ENCODE measurements around the gene DEFB126.
"Not testable (repeated sequence)": the region's sequence is repeated elsewhere in the genome, so short reads cannot be mapped to it uniquely, and the experiment has no call there.

Gene DEFB126, protein sequence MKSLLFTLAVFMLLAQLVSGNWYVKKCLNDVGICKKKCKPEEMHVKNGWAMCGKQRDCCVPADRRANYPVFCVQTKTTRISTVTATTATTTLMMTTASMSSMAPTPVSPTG

DNA sequence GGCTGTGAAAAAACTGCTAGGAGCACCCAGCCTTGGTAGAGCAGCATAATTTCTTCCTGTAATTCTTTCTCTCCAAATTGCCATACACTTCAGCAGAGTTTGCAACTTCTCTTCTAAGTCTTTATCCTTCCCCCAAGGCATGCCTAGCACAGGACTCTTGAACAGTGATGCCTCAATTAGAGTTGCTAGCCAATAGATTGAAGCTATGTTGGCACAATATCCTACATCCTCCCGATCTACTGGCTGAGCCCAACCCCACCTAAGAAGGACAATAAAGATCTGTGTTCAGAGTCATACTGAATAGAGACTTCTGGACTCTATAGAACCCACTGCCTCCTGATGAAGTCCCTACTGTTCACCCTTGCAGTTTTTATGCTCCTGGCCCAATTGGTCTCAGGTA lies at the start of gene DEFB126:
Gene DEFB126, plus strand, starts transcription at position 301 of the 400 bp plus-strand sequence. Its CDS starts 39 bp downstream, at position 340.
- DNase-seq: no peak

DNA sequence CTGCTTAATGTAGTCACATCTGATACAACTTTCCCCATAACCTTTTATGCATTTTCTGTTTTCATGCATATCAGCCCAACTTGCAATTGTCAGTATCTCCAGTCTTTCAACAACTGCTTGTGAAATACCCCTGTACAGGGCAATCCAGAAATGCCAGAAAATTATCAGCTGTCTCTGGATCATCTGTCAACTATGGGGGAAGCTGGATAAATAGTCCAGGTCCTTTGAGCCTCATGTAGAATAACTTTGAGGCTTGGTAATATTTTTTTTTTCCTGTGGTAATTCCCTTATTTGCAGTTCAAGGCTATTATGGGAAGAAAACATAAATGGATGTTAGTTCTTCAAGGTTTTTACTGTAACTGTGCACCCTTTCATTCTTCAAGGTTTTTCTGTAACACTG lies 48.7 kb upstream of the DEFB126 start:
- DNase-seq: no peak

DNA sequence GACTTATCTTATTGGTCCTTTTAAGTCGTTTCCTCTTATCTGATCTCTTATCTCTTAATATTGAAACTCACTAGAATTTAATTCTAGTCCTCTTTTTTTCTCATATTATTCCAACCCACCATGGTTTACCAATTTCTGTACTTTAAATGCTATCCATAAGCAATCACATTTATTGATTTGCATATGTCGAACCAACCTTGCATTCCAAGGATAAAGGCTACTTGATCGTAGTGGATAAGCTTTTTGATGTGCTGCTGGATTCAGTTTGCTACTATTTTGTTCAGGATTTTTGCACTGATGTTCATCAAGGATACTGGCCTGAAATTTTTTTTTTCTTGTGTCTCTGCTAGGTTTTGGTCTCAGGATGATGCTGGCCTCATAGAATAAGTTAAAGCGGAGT lies 47.2 kb upstream of the DEFB126 start:
- DNase-seq: no peak

GRCh38 chr20:97691-98090 lies 44.7 kb upstream of the DEFB126 start:
- not testable (repeated sequence) for DNase-seq

GRCh38 chr20:101975-102374 lies 40.4 kb upstream of the DEFB126 start:
- no peak for DNase-seq

GRCh38 chr20:103456-103855 lies 38.9 kb upstream of the DEFB126 start:
- no peak for DNase-seq

DNA sequence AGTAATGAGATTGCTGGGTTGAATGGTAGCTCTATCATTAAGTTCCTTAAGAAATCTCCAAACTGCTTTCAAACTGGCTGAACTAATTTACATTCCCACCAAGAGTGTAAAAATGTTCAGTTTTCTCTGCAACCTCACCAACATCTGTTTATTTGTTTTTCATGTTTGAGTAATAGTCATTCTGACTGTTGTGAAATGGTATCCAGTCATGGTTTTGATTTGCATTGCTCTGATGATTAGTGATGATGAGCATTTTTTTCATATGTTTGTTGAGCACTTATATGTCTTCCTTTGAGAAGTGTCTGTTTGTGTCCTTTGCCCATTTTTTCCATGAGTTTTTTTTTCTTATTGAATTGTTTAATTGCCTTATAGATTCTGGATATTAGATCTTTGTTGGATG lies 30.0 kb upstream of the DEFB126 start:
- DNase-seq: no peak

- DNase-seq: no peak
Observed at GRCh38 chr20:117518-117917, 24.9 kb upstream of the DEFB126 start.

- not testable (repeated sequence) for DNase-seq
Observed at GRCh38 chr20:129786-130323, 12.5 kb upstream of the DEFB126 start.

- no peak for DNase-seq
Observed at GRCh38 chr20:137668-138490, 4.5 kb upstream of the DEFB126 start.

GRCh38 chr20:145877-146276 lies 3.5 kb downstream of the DEFB126 start:
- no peak for DNase-seq

- no peak for DNase-seq
Observed at GRCh38 chr20:152131-152530, 9.7 kb downstream of the DEFB126 start.

DNA sequence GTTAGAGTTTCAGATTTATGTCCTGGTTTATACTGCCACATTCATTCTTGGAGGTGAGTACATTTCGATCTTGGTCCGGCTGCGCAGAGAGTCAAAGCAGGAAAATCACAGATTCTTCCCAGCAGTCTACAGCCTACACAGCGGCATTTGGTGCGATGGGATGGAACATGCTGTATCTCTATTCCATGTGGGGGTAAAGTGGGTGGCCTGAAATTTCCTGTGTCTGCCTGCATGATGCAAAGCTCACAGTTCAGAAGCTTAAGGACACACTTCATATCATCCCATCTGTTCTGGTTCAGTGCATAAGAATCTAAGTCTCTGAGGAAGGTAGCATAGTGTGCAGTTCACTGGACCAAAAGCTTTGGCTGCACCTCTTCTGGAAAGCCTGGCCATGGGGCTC lies 14.8 kb downstream of the DEFB126 start, which contains the start of gene DEFB127:
Gene DEFB127, plus strand, starts transcription at position 301 of the 400 bp plus-strand sequence. Its CDS starts 91 bp downstream, at position 392.
- DNase-seq: no peak

GRCh38 chr20:164618-165017 lies 22.2 kb downstream of the DEFB126 start:
- DNase-seq: no peak

GRCh38 chr20:168876-169275 lies 26.5 kb downstream of the DEFB126 start:
- DNase-seq: no peak

GRCh38 chr20:184288-184687 lies 41.9 kb downstream of the DEFB126 start:
- DNase-seq: no peak

- no peak for DNase-seq
Observed at GRCh38 chr20:187733-188132, 45.3 kb downstream of the DEFB126 start.

GRCh38 chr20:189611-190010 lies 47.2 kb downstream of the DEFB126 start, which contains the start of gene DEFB128:
Gene DEFB128, minus strand, starts transcription at chr20:189711. Its CDS starts 88 bp downstream, at chr20:189623.
- no peak for DNase-seq
